Superior temporal gyrus (tissue), 1 donor: Measurements from ENCODE around the gene HSPA1L.
A peak's percentile ranks its signal among the peaks of the same experiment; 100 is the strongest.
"Not testable (repeated sequence)": the region's sequence is repeated elsewhere in the genome, so short reads cannot be mapped to it uniquely, and the experiment has no call there.

Experiments
- DNase-seq: peaks from one replicate; pipeline ENCODE4 v3.0.0-alpha.2; 2016; ENCODE audit errors: extremely low spot score

The HSPA1L gene

GRCh38 chr6:31815025-31815838 lies at the start of gene HSPA1L, which contains the start of gene HSPA1A:
HSPA1L (minus strand) TSS chr6:31815283; CDS start chr6:31811972, 3,311 bp downstream.
HSPA1A (plus strand) TSS chr6:31815543; CDS start chr6:31815757, 214 bp downstream.
- peak; percentile 99 for DNase-seq

GRCh38 chr6:31864818-31865204 lies 49.7 kb upstream of the HSPA1L start:
- no peak for DNase-seq

GRCh38 chr6:31864123-31864562 lies 49.1 kb upstream of the HSPA1L start:
- not testable (repeated sequence) for DNase-seq

GRCh38 chr6:31862344-31863235 lies 47.5 kb upstream of the HSPA1L start, which contains the start of gene NEU1:
NEU1 (minus strand) TSS chr6:31862821; CDS start chr6:31862776, 45 bp downstream.
- peak; percentile 100 for DNase-seq

GRCh38 chr6:31861919-31862343 lies 46.8 kb upstream of the HSPA1L start:
- DNase-seq: no peak

- no peak for DNase-seq
Measured at GRCh38 chr6:31861150-31861549, 46.1 kb upstream of the HSPA1L start.

GRCh38 chr6:31860349-31860748 lies 45.3 kb upstream of the HSPA1L start:
- DNase-seq: no peak

GRCh38 chr6:31859923-31860322 lies 44.8 kb upstream of the HSPA1L start:
- DNase-seq: no peak

- DNase-seq: no peak
Measured at GRCh38 chr6:31858707-31859106, 43.6 kb upstream of the HSPA1L start.

- DNase-seq: not testable (repeated sequence)
Measured at GRCh38 chr6:31857774-31858173, 42.7 kb upstream of the HSPA1L start.

- not testable (repeated sequence) for DNase-seq
Measured at GRCh38 chr6:31851980-31852718, 37.1 kb upstream of the HSPA1L start.

GRCh38 chr6:31851485-31851832 lies 36.4 kb upstream of the HSPA1L start:
- no peak for DNase-seq

- DNase-seq: no peak
Measured at GRCh38 chr6:31850765-31851484, 35.8 kb upstream of the HSPA1L start.

GRCh38 chr6:31847276-31847978 lies 32.3 kb upstream of the HSPA1L start:
- DNase-seq: no peak

GRCh38 chr6:31844507-31844906 lies 29.4 kb upstream of the HSPA1L start:
- DNase-seq: no peak

- DNase-seq: no peak
Measured at GRCh38 chr6:31842053-31842452, 27.0 kb upstream of the HSPA1L start.

- not testable (repeated sequence) for DNase-seq
Measured at GRCh38 chr6:31839779-31840126, 24.7 kb upstream of the HSPA1L start.

- no peak for DNase-seq
Measured at GRCh38 chr6:31838968-31839367, 23.9 kb upstream of the HSPA1L start.

GRCh38 chr6:31838114-31838553 lies 23.1 kb upstream of the HSPA1L start:
- DNase-seq: not testable (repeated sequence)

- DNase-seq: no peak
Measured at GRCh38 chr6:31837369-31838113, 22.5 kb upstream of the HSPA1L start.
